ENCODE measurements around the gene OXCT1.
A peak's percentile ranks its signal among the peaks of the same experiment; 100 is the strongest.
"Not testable (repeated sequence)": the region's sequence is repeated elsewhere in the genome, so short reads cannot be mapped to it uniquely, and the experiment has no call there.

The OXCT1 gene

DNA sequence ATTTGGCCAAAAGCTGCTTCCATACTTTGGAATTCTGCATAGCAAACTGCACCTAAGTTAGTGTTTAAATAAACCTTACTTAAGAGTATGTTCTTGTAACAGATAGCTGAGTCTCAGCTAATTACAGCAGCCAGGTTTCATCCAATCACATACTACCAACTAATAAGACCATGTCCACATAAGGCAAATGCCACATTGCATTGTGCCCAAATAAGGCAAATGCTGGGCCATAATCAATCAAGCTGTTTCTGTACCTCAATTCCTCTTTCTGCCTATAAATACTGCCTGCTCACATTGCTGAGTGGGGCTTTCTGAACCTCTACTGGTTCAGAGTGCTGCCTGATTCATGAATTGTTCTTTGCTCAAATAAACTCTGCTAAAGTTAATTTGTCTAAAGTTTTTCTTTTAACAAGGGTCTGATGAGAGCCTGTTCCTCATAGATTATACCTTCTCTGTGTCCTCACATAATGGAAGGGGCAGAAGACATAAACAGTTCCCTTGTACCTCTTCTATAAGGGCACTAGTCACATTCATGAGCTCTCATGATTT lies 4.4 kb upstream of the OXCT1 start:
- DNase-seq (ENCODE audit: low spot score) = no peak

GRCh38 chr5:41871852-41872251 lies 1.6 kb upstream of the OXCT1 start:
- peak; percentile 48 for DNase-seq (ENCODE audit: low spot score)

GRCh38 chr5:41870627-41871048 lies 413 bp upstream of the OXCT1 start:
- no peak for DNase-seq (ENCODE audit: low spot score)

DNA sequence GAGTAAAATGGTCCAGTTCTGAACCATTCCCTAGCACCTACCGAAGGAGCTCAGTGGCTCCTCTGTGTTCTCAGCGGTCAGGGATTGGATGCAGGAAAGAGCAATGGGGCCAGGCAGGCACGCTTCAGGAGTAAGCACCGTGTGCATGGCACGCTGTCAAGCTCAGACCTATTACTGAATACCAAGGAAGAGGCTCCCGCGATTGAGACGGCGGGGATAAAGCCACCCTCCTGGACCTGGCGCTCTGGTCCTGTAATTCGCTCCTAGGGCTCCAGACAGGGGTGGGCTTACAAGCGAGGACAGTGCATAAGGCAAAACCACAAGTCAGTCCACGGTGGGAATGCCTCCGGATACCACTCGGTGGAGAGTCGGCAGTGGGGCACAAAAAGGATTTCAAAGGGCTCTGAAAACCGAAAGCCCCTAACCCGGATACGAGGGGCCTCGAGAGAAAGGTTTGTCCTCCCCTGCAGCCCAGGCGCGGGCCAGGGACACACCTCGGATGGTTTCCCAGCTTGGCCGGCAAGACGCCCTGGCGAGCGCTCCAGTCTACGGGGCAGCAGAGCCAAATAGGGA lies 988 bp downstream of the OXCT1 start:
- DNase-seq (ENCODE audit: low spot score) = peak; percentile 74

DNA sequence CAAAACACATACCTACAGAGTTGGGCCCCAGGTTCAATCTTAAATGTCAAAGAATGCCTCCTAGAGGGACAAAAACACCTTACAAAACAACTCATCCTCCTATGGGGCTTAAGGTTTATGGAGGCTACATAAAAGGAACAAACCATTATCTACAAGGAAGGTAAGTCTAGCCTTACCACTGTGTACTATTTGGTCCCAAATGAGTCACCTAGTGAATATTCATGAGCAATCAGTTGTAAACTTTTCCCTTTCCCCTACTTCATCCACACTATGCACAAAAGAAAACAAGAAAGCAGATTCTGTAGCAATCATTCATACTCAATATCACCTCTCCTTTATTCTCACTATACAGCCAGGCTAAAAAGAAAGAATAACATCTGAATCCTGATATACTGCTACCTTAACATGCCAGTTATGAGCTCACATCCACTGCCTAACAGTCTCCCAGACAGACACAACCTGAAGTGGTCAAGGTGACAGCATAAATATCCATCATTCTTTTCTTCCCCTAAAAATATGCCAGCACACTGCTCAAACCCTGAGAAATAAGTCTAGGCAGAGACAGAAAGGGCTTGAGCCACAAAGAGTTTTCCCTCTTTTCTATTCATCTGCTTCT lies 6.2 kb downstream of the OXCT1 start:
- DNase-seq (ENCODE audit: low spot score) = peak; percentile 29

DNA sequence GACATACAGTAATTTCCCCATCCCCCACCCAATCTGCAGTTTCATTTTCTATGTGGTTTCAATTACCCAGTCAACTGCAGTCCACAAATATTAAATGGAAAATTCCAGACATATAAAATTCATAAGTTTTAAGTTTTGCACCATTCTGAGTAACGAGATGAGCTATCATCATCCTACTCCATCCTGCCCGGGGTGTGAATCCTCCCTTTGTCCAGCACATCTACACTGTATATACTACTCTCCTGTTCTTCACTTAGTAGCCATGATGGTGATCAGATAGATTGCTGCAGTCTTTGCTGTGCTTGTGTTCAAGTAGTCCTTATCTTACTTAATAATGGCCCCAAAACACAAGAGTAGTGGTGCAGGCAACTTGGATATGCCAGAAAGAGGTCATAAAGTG lies 11.3 kb downstream of the OXCT1 start:
- DNase-seq (ENCODE audit: low spot score) = no peak

GRCh38 chr5:41857989-41858388 lies 12.2 kb downstream of the OXCT1 start:
- no peak for DNase-seq (ENCODE audit: low spot score)

GRCh38 chr5:41856644-41857491 lies 13.4 kb downstream of the OXCT1 start:
- peak; percentile 59 for DNase-seq (ENCODE audit: low spot score)

DNA sequence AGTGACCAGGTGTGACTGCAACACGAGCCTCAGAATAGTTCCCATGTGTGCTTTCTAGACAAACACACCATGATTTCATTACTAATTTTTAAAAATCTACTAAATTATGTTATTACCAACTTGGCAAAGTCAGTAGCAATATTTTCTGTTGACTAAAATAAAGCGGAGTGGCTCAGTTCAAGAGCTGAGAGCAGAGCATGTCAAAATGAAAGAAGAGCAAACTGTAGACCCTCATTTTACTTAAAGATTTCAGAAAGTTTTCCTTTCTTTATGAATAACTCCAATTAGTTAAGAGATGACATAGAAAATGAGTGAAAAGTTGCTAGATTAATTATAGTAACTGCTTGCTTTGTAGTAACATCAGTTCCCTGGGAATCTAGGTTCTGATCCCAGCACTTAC lies 17.9 kb downstream of the OXCT1 start:
- no peak for DNase-seq (ENCODE audit: low spot score)

GRCh38 chr5:41851116-41851515 lies 19.1 kb downstream of the OXCT1 start:
- DNase-seq (ENCODE audit: low spot score) = no peak

- no peak for DNase-seq (ENCODE audit: low spot score)
Observed at GRCh38 chr5:41848983-41849382, 21.2 kb downstream of the OXCT1 start.

DNA sequence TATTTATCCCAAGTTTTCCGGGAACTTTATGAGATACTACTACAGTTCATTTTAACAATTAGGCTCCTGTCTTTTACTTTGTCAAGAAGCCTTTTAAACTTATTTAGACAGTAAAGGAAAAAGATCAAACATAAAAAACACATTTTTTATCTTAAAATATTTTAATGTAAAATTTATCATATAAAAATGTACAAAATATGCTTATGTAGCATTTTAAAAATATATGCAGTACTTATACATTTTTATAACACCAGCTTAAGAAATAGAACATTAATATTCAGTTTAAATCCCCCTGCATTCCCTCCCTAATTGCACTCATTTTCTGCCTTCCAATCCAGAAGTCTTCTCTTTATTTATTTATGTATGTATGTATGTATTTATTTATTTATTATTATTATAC lies 24.5 kb downstream of the OXCT1 start:
- DNase-seq (ENCODE audit: low spot score) = not testable (repeated sequence)

DNA sequence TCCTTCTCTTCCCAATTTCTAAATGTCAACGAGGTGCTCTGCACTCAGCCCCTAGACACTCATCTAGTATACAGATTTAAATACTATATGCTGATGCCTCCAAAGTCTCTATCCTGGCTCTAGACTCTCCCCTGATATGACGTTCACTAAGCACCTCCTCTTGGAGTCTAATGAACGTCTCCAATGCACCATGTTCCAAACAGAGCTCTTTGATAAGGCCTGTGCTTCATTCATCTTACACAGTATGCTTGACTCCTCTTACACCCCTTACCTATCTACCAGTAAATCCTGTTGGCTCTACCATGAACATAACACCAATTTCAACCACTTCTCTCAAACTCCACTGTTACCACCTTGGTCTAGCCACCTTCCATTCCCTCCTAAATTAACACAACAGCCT lies 25.7 kb downstream of the OXCT1 start:
- DNase-seq (ENCODE audit: low spot score) = no peak

GRCh38 chr5:41843456-41844370 lies 26.5 kb downstream of the OXCT1 start:
- DNase-seq (ENCODE audit: low spot score) = peak; percentile 34

DNA sequence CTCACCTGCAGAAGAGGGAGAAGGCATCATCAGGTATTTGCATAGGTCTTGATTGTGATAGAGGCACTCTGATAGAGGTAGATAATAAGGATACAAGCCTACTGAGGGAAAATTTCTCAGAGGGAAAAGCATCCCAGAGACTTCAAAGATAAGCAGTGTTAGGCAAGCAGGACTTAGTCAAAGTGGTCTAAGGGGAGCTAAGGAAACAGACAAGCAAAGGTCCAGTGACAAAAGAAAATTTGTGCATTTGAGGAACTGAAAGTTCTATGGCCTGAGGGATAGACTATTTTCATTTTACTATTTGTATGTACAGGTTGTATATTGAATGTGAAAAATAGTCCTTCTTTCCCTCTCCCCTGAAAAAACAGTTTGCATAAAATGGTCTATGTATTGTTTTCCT lies 27.4 kb downstream of the OXCT1 start:
- no peak for DNase-seq (ENCODE audit: low spot score)

DNA sequence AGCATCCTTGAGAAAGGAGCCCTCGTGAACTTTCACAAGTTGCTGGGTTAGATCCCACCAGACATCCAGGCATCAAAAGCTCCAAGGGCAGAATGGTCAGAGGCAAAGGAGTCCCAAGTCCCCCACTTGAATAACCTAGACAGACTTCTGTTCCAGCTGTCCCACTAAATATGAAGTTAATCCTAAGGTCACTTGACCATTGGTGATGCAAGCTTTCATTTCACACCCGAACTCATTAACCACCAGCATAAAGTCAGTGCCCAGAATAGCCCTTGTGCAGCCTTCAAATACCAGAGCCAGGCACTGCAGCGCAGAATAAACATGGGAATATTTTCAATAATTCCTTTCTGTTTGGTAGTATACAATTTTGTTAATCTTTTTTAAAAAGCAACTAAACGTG lies 28.9 kb downstream of the OXCT1 start:
- DNase-seq (ENCODE audit: low spot score) = no peak

DNA sequence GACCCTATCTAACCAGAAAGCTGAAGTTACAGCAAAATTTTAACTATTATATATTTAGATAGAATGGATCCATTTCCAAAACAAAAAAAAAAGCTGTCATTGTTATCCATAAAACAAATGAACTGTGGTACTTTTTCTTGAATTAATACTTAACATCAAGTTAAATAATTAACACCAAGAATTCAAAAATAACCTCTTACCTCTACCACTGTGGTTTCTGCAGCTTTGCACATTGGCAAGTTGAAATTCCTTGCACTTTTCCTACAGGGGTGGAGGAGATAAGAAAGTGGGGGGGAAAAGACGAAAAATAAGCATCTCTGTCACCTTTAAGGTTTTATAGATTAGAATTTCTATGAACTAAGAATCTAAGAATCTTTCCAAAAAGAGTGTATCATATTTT lies 30.0 kb downstream of the OXCT1 start:
- DNase-seq (ENCODE audit: low spot score) = no peak

DNA sequence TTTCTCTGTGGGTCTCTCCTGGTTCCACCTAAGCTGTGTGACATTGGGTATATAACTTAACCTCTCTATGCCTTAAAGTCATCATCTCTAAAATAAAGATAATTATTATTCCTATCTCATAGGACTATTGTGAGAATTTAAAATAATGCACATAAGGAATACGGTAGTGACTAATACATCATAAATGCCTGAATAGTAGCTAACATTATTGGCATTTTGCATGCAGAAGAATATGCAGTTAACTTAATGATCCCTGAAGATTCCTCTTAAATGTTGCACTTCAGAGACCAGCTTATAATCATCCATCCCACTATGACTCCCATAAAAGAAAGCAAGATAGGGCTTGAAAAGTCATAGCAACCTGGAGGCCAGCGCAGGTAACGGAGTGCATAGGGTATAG lies 32.4 kb downstream of the OXCT1 start:
- no peak for DNase-seq (ENCODE audit: low spot score)

DNA sequence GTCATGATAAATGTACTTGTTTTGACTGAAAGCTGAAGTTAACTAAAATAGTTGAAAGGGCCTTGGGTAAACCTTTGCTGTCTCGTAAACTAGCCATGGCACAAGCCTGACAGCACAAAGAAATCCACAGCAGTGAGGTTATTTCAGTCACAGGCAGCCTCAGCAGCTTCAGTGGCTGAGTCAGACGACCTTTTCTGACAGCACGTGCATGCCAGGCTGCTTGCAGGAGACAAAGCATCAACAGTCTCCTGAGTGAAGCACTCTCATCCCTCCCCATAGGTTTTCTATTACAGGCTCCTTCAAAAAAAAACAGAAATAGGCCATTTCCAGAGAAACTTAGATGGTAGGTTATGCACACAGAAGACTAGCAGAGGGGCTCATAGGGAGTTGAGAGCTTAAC lies 34.6 kb downstream of the OXCT1 start:
- peak; percentile 68 for DNase-seq (ENCODE audit: low spot score)

DNA sequence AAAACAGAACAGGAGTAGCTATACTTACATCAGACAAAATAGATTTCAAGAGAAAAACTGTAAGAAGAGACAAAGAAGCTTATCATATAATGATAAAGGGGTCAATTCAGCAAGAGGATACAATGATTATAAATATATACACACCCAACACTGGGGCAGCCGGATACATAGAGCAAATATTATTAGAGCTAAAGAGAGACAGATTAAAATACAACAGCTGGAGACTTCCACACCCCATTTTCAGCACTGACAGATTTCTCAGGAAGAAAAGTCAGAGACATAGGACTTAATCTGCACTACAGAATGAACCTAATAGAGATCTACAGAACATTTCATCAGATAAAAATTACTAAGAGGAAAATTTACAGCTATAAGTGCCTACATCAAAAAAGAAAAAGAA lies 35.7 kb downstream of the OXCT1 start:
- DNase-seq (ENCODE audit: low spot score) = no peak

- no peak for DNase-seq (ENCODE audit: low spot score)
Observed at GRCh38 chr5:41832430-41832829, 37.8 kb downstream of the OXCT1 start.

GRCh38 chr5:41831155-41831554 lies 39.1 kb downstream of the OXCT1 start:
- DNase-seq (ENCODE audit: low spot score) = no peak
